CD14-positive monocyte (primary cell): ENCODE results near the gene DPYD. TPM values are rescaled to one million over a fixed set of nuclear protein-coding genes. Genes with fewer than 3 reads are reported as not detected.

Experiments used
- DNase-seq, 3 donors: peaks; one replicate each; pipeline ENCODE4 v3.0.0-alpha.2; 2011 to 2022
- H2AFZ ChIP-seq: 2 replicates; pipeline ENCODE4 v1.6.0; 2012; ENCODE audit warnings: mild to moderate bottlenecking, low read depth, low read length, inconsistent platforms; ENCODE audit not compliant: insufficient read depth, poor library complexity, severe bottlenecking
- H3K27ac ChIP-seq, 2 donors: 1 replicate in 1 of 2; 2 replicates in 1 of 2; pipeline ENCODE4 v1.5.1; 2012 to 2013; ENCODE audit warnings: low read length in 2 of 2, control low read depth in 1 of 2, inconsistent platforms in 1 of 2, low read depth in 1 of 2, mild to moderate bottlenecking in 1 of 2
- H3K27me3 ChIP-seq, 2 donors: one replicate each; pipeline versions ENCODE4 v1.6.0 to v1.6.1; 2011 to 2013; ENCODE audit warnings: low read length in 2 of 2; ENCODE audit not compliant: control insufficient read depth in 2 of 2, insufficient read depth in 2 of 2
- H3K36me3 ChIP-seq, 2 donors: replicated peaks in 1 of 2; 1 replicate in 1 of 2; 2 replicates in 1 of 2; pipeline versions ENCODE4 v1.5.1 to v1.6.1; 2012 to 2013; ENCODE audit warnings: low read length in 2 of 2, control low read depth in 1 of 2, inconsistent platforms in 1 of 2, mild to moderate bottlenecking in 1 of 2; ENCODE audit not compliant: insufficient read depth in 2 of 2, control insufficient read depth in 1 of 2
- H3K4me1 ChIP-seq, 2 donors: 1 replicate in 1 of 2; 2 replicates in 1 of 2; pipeline versions ENCODE4 v1.5.1 to v1.6.1; 2012 to 2013; ENCODE audit warnings: low read length in 2 of 2, control low read depth in 1 of 2, inconsistent platforms in 1 of 2, mild to moderate bottlenecking in 1 of 2, moderate library complexity in 1 of 2; ENCODE audit not compliant: insufficient read depth in 2 of 2, control insufficient read depth in 1 of 2
- H3K4me2 ChIP-seq: replicated peaks from 2 replicates; pipeline ENCODE3; 2012; ENCODE audit warnings: low read length, moderate library complexity, mild to moderate bottlenecking; ENCODE audit not compliant: poor library complexity, severe bottlenecking; ENCODE audit errors: extremely low read depth
- H3K4me3 ChIP-seq, 3 experiments: fragments of 200-600 bp in 1 of 3; sonication (generic) in 1 of 3; replicated peaks in 1 of 3; 1 replicate in 2 of 3; 2 replicates in 1 of 3; pipeline ENCODE4 v1.5.1; 2011 to 2013; ENCODE audit warnings: low read length in 3 of 3, mild to moderate bottlenecking in 3 of 3, control low read depth in 2 of 3, low read depth in 2 of 3, inconsistent platforms in 1 of 3, moderate library complexity in 1 of 3
- H3K79me2 ChIP-seq: 2 replicates; pipeline ENCODE4 v1.6.0; 2012; ENCODE audit warnings: mild to moderate bottlenecking, control low read depth, inconsistent platforms, low read length, moderate library complexity; ENCODE audit not compliant: insufficient read depth
- H3K9ac ChIP-seq: 2 replicates; pipeline ENCODE4 v1.6.0; 2017; ENCODE audit warnings: low read length, mild to moderate bottlenecking; ENCODE audit not compliant: insufficient read depth, poor library complexity, severe bottlenecking
- H3K9me3 ChIP-seq, 2 donors: replicated peaks in 1 of 2; 1 replicate in 1 of 2; 2 replicates in 1 of 2; pipeline versions ENCODE4 v1.5.1 to v1.6.1; 2012 to 2013; ENCODE audit warnings: low read length in 2 of 2, control low read depth in 1 of 2; ENCODE audit not compliant: control insufficient read depth in 1 of 2, insufficient read depth in 1 of 2
- H4K20me1 ChIP-seq: 2 replicates; pipeline ENCODE4 v1.6.0; 2012; ENCODE audit warnings: mild to moderate bottlenecking, low read length, control low read depth, moderate library complexity; ENCODE audit not compliant: insufficient read depth
- H3K27ac Mint-ChIP-seq, 7 donors: one replicate each; pipeline ENCODE4 v1.8.0; 2020; ENCODE audit warnings: mild to moderate bottlenecking in 7 of 7, mixed read lengths in 7 of 7, moderate library complexity in 6 of 7, inconsistent platforms in 2 of 7
- H3K27me3 Mint-ChIP-seq, 3 donors: one replicate each; pipeline ENCODE4 v1.8.0; 2021 to 2022; ENCODE audit warnings: low read depth in 3 of 3, mild to moderate bottlenecking in 3 of 3, mixed read lengths in 3 of 3, moderate library complexity in 3 of 3, inconsistent platforms in 1 of 3
- H3K36me3 Mint-ChIP-seq, 2 donors: one replicate each; pipeline ENCODE4 v1.8.0; 2020; ENCODE audit warnings: mixed read lengths in 2 of 2, inconsistent platforms in 1 of 2, mild to moderate bottlenecking in 1 of 2
- H3K4me1 Mint-ChIP-seq: one replicate; pipeline ENCODE4 v1.8.0; 2020; ENCODE audit warnings: mild to moderate bottlenecking, mixed read lengths
- H3K4me3 Mint-ChIP-seq, 2 donors: one replicate each; pipeline ENCODE4 v1.8.0; 2020; ENCODE audit warnings: mild to moderate bottlenecking in 2 of 2, mixed read lengths in 2 of 2, moderate library complexity in 1 of 2
- H3K9me3 Mint-ChIP-seq, 7 donors: one replicate each; pipeline ENCODE4 v1.8.0; 2020 to 2022; ENCODE audit warnings: mixed read lengths in 7 of 7, mild to moderate bottlenecking in 6 of 7, moderate library complexity in 6 of 7, inconsistent platforms in 2 of 7
- CTCF ChIP-seq: fragments of 200-600 bp; IDR thresholded peaks from one replicate; pipeline ENCODE4 v1.8.0; 2022; ENCODE audit warnings: antibody characterized with exemption, mild to moderate bottlenecking
- WGBS: methylation state at CpG from one replicate; pipeline ENCODE4 v1.1.5; 2013; ENCODE audit warnings: missing lambda C conversion rate; ENCODE audit not compliant: insufficient coverage; 5-methylcytosine and 5-hydroxymethylcytosine counted together
- intact Hi-C, 2 donors: fragments of 100-400 bp; cut with micrococcal nuclease; formaldehyde crosslinking; loops; one replicate each; pipeline versions ENCODE4 v1.15.0 to v1.15.1; 2023
- polyA plus RNA-seq, 3 donors: library from polyadenylated mRNA; depleted of rRNA in 1 of 3; unstranded in 2 of 3; stranded (reverse) in 1 of 3; fragments of 300-500 nt in 2 of 3; fragments of >200 nt in 1 of 3; fragmentation: Illumina TruSeq in 2 of 3; gene quantifications; 1 replicate in 2 of 3; 2 replicates in 1 of 3; pipeline ENCODE4 v1.2.3, GENCODE V29; 2012 to 2021

DPYD gene
- polyA plus RNA-seq, 3 donors = 87.6 to 171 (median 144) TPM

DNA sequence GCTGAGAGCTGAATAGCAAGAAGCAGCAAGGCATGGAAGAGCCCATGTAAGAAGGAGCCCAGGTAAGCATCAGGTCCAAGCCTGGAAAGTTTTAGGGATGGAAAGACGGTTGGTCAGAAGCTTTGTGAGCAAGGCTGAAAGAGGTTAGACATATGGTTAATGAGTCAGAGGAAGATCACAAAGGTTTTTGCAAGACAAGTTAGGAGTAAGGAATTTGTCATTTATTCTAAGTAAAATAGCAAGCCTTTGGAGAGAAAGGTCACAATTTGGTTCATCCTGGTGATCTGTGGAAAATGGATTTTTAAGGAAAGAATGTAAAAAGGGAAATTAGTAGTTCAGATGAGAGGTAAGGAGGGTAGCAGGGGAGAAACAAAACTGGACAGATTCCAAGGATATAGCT is 106.7 kb downstream of the DPYD start:
- H3K4me3 ChIP-seq = no peak overlapping the region
- DNase-seq = no peak
- no peaks in the 10 kb centered on the region for H3K27me3 Mint-ChIP-seq
- H2AFZ ChIP-seq = no peak overlapping the region
- H3K36me3 ChIP-seq = peaks cover 2 to 35% of the 10 kb centered on the region in 2 donors
- no peak overlapping the region for H3K27ac ChIP-seq
- H3K36me3 Mint-ChIP-seq = peaks cover 27 to 42% of the 10 kb centered on the region in 2 donors
- H3K4me1 Mint-ChIP-seq = peaks cover 2% of the 10 kb centered on the region
- peak overlapping the region in 1 of 7 donors; percentile 9 for H3K27ac Mint-ChIP-seq
- H3K27me3 ChIP-seq = no peaks in the 10 kb centered on the region
- H4K20me1 ChIP-seq = peaks cover 99% of the 10 kb centered on the region
- no peaks in the 10 kb centered on the region for H3K9me3 ChIP-seq
- H3K4me2 ChIP-seq = no peak overlapping the region
- H3K4me1 ChIP-seq = no peaks in the 10 kb centered on the region
- H3K9ac ChIP-seq = no peak overlapping the region
- 100% methylated on average over 1 of the region's 1 CpG for WGBS
- no peak for TF ChIP-seq CTCF
- peaks cover 0 to 2% (median 0%) of the 10 kb centered on the region in 7 donors for H3K9me3 Mint-ChIP-seq
- intact Hi-C loops = no loop called here
- H3K4me3 Mint-ChIP-seq = no peak overlapping the region
- H3K79me2 ChIP-seq = peaks cover 30% of the 10 kb centered on the region

DNA sequence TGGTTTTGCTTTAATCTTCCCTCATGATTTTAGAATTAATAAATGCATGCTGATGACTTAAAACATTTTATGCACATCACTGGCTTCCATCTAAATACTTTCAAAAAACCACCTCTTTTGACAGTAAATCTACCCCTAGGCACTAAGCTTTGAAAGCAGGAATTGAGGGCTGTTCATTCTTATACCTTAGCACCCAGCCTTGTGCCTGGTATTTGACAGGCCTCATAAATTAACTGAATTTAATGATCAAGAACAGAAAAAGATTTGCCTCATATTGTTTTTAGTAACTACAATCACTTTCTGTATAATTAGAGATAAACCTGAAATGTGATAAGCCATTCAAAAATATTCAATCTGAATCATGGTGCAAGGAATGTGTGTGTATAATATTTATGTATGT is 108.8 kb downstream of the DPYD start:
- Mint-ChIP-seq H3K36me3 (peaks cover 37 to 43% of the 10 kb centered on the region in 2 donors), H3K4me1 (peaks cover 2% of the 10 kb centered on the region), H3K4me3 (no peak overlapping the region), H3K9me3 (peaks cover 0 to 2% (median 0%) of the 10 kb centered on the region in 7 donors), H3K27ac (no peak overlapping the region), H3K27me3 (no peaks in the 10 kb centered on the region)
- H4K20me1 ChIP-seq = peaks cover 98% of the 10 kb centered on the region
- H3K27ac ChIP-seq = no peak overlapping the region
- H3K4me3 ChIP-seq = no peak overlapping the region
- intact Hi-C loops = no loop called here
- peaks cover 28% of the 10 kb centered on the region for H3K79me2 ChIP-seq
- peaks cover 0 to 35% of the 10 kb centered on the region in 2 donors for H3K36me3 ChIP-seq
- no peak overlapping the region for H3K9ac ChIP-seq
- no peak overlapping the region for H3K4me2 ChIP-seq
- DNase-seq = no peak
- H3K27me3 ChIP-seq = no peaks in the 10 kb centered on the region
- no peaks in the 10 kb centered on the region for H3K9me3 ChIP-seq
- no peak overlapping the region for H2AFZ ChIP-seq
- no peaks in the 10 kb centered on the region for H3K4me1 ChIP-seq
- no peak for TF ChIP-seq CTCF
